NCI-H446 treated with DMSO at 0.1 percent for 48 hours (cell line): ENCODE measurements around the gene ZFYVE1.
A peak's percentile ranks its signal among the peaks of the same experiment; 100 is the strongest.
"Not testable (repeated sequence)": the region's sequence is repeated elsewhere in the genome, so short reads cannot be mapped to it uniquely, and the experiment has no call there.

Experiments used
- DNase-seq: peaks from one replicate; lab custom pipeline; 2025; lab: John Stamatoyannopoulos, UW

The ZFYVE1 gene

DNA sequence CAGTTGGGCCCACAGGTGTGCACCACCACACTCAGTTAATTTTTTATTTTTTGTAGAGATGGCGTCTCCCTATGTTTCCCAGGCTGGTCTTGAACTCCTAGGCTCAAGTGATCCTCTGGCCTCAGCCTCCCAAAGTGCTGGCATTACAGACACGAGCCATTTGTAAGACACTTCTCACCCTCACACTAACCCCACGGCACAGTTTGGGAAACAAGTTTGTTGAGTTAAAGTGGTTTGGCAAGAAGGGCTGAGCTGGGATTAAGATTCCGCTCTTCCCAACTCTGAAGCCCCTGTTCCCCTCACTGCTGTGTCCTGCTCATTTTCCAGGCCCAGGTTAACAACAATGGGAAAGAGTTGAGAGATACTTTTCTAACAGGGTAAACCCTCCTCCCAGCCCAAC is 65.9 kb downstream of the ZFYVE1 start:
- not testable (repeated sequence) for DNase-seq

DNA sequence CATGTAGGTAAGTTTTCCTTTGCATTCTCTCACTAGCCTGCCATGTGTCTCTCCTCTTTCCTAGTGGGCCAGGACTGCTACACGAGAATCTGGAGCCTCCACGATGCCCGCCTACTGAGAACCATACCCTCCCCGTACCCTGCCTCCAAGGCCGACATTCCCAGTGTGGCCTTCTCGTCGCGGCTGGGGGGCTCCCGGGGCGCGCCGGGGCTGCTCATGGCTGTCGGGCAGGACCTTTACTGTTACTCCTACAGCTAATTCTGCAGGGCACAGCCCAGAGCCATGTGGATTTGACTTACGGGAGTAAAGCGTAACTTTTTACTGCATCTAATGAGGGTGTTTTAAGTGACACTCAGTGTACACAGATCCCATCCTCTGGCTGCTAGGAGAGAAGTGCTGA is 68.4 kb downstream of the ZFYVE1 start:
- DNase-seq, result no peak

DNA sequence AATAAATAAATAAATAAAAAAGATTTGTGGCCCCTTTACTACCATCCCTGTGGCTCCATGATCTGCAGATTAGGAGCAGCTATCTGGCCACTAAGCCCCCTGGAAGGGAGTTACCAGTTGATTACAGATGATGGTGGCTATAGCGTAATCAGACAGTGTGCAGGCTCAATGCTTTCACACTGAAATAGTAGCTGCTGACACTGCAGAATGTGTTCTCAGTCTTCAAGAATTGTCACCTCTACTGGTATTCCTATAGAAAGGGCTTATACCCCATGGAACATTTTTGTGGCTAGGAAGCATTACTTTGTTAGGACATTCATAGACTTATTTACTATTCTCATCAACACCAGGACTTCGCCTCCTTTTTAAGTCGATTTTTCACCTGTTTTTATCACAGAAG is 69.7 kb downstream of the ZFYVE1 start:
- no peak for DNase-seq

DNA sequence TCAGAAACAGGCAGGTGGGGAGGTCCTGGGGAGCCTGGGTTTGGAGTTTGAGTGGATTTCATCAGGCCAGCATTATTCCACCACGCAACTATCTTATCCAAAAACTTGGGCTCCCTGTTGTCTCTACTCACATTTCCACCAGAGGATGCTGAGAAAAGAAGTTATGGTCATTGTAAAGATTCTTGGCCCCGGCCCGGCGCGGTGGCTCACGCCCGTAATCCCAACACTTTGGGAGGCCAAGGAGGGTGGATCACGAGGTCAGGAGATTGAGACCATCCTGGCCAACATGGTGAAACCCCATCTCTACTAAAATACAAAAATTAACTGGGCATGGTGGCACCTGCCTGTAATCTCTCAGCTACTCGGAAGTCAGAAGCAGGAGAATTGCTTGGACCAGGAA is 70.2 kb downstream of the ZFYVE1 start:
- DNase-seq, result not testable (repeated sequence)

DNA sequence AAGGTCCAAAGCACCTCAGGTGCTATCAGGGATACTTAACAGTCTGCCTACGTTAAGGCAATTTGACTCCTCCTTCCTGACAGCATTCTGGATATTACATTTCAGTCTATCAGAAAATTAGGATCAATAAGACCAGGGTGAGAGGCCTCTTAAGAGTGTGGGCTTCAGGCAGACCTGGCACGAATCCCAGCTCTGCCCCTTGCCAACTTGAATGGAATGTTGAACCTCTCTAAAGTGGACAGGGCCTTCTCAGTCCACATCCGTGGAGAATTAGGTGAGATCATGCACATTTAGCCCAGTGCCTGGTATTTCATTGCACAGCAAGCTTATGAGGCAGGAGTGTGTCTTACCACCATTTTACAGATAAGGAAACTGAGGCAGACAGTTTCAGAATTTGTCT is 74.7 kb downstream of the ZFYVE1 start:
- no peak for DNase-seq

DNA sequence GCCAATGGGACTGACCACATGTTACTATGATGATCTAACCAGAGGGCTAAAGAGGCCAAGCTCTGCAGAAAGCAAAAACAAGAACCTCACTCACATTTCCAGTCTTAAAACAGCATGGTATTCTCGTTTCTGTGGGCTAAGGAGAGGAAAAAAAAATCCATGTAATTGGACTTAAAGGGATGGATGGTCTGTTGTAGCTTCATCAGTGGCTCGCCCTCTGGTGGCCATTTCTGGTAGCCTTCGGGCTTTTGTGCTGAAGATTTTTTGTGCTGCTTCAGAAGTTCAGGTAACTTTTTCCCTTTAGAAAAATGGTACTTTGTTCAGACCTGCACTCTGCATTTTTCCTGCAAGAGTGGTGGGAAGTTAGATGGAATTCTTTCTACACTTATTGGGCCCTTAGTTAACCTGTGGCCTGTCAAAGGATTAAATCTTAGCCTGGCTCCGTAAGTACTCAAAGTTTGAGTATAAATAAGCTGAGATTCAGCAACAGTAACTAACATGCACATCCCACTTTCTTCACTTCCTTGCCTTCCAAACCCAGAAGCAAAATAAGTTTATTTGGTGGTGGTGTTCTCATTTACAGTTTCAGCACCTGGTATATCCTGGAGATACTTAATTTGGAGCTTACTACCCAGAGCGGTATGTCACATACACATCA is 78.3 kb downstream of the ZFYVE1 start:
- DNase-seq, result no peak

DNA sequence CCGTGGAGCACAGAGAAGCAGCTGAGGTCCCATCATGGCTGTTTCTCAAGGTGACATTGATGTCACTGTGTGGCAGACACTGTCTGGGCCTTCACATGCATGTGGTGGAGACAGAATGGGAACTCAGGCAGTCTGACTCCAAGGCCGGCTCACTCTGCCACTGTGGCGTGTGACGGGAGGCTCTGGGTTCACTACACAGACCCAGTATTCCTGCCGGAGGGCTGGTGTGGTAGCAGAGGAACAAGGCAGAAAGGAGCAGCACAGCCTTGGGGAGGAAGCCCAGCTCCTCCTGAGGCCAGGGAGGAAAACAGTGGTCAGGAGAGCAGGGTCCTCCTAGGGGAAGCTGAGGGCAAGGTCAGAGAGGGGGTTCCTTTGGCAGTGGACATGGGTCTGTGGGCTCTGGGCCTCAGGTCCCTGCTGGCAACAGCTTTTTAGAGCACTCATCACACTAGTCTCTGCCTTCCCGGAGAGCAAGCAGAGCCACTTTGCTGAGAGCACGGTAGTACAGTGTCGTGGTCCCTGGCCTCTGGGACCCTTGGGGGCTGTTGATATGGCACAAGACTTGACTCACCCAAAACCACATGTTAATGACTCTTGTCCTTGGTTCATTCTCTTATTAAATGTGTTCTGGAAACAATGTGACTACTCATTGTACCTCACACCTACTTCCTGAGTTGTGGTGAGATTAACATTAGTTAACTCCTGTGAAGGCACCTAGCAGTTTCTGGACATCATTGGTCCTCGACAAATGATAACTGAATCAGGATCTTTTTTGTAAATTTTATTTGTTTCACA is 79.3 kb downstream of the ZFYVE1 start:
- no peak for DNase-seq

DNA sequence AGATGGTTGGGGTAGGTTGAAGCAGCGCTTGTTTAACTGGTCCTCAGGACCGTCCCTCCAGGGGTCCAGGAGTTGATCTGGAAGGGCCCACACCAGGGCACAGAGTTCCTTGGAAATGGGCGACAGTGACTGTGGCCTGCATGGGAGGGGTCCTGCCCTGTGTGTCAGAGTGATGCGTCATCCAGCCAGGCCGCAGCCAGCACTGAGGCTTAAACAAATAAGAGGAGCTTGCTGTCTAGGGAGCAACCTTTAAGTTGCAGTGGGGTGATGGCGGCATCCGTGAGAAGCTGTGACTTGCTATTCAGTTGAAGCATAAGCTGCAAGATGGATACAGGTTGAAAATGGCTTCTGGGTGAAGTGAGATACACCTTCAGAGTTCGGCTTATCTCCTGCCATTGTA is 80.4 kb downstream of the ZFYVE1 start:
- DNase-seq, result no peak

DNA sequence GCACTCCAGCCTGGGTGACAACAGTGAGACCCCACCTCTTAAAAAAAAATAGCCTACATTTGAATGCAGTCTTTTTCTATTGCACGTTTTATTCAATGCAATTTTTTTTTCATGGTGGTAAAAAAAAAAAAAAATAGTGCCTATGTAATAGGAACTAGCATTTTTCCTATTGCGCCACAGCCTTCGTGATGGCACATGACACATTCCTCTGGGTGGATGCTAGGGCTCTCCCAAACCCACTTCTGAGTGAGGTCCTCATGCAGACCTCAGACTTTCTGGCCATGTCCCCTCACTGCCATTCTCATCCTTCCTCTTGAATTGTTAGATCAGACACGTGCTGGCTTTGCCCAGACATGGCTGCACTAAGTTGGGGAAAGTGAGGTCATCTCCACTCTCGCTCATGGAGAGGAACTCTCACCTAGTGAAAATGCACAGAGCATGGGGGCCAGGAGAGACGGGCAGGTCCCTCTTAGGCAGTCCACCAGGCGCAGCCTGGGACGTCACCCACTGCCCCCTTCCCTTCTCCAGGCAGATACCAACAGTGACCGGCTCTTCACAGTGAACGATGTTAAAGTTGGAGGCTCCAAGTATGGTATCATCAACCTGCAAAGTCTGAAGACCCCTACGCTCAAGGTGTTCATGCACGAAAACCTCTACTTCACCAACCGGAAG is 81.4 kb downstream of the ZFYVE1 start:
- no peak for DNase-seq

DNA sequence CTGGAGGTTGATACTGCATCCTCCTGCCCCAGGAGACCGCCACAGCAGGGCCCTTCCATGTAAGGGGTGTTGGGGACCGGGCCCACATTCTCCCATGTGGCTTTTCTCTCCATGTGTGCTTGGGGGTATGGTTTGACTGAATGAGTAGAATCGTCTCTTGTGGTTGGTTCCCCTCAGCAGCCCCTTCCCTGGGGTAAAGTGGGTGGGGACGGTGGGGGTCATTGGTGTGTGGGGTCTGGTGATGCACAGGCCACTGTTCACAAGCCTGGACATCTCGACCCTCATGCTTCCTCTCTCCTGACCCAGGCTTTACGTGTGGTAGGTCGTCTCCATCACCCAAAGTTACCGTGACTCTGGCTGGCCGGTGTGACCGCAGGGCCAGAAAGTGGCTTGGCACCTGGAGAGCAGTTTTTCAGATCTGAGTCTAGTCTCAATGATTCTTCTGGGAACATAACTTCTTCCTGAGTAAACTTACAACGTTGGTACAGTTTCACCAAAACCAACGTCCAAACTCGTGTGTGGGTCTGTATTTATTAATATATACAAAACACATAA is 83.0 kb downstream of the ZFYVE1 start:
- no peak for DNase-seq

DNA sequence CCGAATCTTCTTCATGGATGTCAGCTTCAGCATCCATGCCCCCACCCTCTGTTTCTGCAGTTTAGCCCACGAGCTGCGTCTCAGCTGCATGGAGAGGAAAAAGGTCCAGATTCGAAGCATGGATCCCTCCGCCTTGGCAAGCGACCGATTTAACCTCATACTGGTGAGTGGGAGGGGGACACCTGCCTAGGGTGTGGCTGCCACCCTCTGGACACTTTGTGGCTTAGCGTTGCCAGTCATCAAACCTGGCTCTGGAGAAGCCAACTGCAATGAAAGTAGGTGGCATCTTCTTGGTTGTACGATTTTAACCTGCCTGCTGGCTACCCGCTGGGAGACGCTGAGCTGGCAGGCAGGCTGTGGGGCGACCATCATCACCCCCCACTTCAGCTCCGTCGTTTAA is 84.0 kb downstream of the ZFYVE1 start:
- DNase-seq, result no peak

DNA sequence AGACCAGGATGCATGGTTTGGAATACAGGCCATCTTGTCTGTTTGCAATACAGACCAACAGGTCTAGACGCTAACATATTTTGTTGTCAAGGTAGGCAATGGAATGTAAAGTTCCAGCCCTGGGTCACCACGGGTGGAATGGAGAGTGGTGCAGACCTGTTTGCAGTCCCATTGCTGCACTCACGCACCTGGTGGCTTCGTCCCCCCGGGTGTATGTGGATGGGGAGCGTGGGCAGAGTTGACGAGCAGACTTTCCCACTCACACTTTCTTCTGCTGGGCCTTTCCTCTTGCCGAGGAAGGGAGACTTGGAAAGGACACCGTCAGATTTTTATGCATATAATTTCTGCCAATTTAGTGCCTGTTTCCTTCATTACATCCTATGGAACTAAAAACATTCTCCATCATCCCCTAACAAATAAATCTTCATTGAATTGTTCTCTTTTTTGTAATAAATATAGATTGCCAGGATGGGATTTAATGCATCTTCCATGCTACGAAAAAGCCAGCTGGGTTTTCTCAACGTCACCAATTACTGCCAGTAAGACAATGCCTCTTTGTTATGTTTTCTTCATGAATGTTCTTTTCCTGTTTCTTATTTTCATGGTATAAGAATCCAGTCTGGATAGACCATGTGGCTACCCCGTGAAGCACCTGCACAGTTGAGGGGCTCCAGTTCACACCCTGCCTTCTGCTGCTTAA is 85.5 kb downstream of the ZFYVE1 start:
- no peak for DNase-seq

DNA sequence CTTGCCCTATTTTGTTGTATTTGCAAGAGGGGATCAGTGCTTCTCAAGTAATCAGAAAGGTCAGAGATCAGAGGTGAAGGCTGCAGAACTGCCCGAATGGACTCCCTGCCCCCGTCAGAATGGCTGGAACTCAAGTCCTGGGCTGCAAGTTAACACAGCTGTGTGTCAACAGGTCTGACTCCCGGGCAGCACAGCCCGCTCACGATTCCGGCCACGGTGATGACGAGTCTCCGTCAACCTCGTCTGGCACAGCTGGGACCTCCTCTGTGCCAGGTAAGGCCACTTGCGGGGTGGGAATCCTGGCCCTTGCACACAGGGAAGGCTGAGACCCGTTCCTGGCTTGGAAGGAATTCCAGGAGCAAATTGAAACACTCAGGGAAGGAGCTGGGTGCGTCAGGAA is 87.3 kb downstream of the ZFYVE1 start:
- no peak for DNase-seq

DNA sequence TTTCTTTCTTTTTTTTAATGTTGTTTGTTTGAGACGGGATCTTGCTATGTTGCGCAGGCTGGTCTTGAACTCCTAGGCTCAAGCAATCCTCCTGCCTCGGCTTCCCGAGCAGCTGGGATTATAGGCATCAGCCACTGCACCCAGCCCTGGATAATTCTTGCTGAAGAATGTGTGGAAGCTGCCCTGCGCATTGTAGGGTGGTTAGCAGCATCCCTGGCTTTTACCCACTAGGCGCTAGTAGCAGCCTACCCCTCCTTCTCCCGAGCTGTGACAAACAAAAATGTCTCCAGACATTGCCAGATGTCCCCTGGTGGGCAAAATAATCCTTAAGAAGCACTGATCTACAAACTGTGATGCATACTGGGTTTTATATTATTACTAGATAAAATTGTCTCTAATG is 94.0 kb downstream of the ZFYVE1 start:
- no peak for DNase-seq

DNA sequence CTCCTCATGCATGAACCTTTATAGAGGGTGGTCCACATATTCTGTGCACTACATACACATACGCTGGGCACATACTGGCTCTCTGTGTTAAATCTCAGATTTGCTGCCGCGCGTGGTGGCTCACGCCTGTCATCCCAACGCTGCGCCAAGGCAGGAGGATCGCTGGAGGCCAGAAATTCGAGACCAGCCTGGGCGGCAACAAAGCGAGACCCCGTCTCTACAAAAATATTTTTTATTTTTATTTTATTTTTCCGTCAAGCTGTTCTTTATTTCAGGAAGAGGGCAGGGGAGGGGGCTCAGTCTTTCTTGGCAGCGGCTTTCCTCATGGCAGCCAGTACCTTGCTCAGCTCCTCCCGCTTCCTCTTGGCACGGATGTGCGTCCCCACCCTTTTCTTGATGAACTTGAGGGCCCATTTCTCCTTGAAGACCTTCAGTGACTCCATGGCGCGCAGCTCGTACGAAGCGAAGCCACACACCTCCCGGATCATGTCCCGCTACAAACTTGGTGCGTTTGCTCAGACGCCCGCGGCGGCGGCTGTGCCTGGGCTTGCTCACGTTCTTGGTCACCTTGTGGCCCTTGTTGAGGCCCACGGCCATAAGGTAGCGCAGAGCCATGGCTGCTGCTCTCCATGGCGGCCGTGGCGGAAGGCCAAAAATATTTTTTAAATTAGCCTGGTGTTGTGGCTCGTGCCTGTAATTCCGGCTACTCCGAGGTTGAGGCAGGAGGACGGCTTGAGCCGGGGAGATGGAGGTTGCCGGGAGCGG is 97.4 kb downstream of the ZFYVE1 start:
- no peak for DNase-seq

DNA sequence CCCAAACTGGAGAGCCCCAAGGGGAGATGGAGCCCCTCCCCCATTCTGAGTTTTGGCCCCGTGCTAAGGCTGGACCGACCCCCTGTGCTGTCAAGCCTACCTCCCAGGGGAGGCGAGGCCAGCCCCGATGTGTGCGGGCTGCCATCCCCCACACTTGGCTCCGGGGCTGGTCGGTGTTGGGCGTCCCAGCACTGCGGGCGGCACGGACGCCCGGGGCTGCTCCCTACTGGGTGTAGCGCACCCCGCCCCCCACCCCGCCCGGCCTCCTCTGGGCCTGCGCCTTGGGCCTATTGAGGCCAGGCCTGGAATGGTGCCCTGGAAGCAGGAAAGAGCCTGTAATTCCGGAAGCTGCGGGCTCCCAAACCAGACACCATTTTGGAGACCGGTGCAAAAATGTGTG is 98.0 kb downstream of the ZFYVE1 start:
- no peak for DNase-seq

DNA sequence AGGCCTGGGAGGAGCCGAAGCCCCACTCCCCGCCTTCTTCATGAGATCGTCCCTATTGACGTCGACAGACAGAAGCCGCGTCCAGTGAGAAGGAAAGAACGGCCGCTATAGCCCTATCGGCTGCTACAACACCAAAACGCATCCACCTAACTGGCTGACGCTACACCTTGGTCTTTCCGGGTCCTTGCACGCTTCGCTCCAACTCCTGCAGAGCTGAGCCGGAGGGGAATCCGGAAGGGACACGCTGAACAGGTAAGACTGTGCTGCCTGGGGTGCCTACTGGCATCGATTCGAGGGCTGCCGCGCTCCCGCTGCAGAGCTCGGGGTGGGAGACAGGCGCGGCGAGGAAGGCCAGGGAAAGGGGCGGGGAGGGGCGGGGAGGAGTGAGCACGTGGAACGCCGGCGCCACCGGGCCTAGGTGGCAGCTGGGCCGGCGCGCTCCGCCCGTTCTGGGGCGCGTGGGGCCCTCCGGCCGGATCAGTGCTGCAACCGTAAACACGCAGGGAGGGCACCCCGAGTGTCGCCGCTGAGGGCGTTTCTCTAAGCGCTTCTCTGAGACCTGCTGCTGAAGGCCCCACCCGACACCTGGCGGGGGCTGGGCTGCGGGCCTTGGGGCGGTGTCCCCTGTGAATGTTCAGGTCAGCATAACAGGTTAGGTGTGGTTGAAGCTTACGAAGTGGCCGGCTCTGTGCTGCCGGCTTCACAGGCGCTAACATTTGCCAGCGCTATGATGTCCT is 100.4 kb downstream of the ZFYVE1 start, which contains the start of gene DCAF4:
TSS of gene DCAF4 (plus strand) at position 173 of the 737 bp plus-strand sequence. CDS start 11,515 bp downstream, outside the sequence.
- DNase-seq, result peak; percentile 97

DNA sequence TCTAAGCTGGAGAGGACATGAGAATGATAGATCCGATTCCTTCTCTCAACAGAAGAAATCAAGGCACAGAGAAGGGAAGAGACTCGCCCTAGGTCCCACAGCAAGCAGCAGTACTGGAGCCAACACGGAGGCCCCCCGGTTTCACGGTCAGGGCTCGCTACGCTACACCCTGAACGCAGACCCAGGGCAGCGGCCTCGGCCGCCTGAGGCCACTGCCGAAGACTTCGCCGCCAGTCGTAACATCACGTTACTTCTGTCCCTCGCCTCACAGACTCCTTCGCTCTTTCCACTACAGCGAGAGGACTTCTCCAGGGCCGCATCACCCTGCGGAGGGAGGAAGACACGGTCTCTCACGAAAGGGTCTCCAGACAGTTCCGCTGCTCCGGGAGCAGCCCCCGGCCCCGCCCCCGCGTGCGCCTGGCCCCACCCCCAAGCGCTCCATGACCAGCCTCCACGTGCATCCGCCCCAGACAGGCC is 101.1 kb downstream of the ZFYVE1 start:
- no peak for DNase-seq

DNA sequence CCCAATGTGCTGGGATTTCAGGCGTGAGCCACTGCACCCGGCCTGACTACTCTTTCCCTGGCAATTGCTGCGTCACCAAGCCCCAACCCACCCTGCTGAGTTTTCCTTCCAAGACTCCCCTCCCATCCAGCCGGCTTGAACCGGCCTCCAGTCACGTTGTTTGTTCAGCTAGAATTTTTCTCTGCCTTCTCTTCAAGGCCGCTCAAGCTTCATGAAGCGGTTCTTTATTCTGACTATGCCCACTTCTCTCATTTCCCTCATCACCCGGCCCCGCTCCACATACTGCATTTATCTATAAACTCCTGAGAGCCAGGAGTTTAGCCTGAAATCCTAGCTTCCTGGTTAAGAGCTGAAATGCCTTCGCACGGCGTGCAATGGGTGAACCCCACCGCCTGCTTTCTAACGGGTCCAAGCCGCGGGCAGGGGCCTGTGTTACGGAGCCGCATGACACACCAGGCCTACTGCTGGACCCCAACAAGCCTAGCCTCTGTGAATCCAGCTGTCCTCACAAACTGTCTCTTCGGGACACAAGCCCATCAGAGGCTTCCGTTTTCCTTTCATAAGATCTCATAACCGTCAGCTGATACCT is 101.6 kb downstream of the ZFYVE1 start:
- no peak for DNase-seq

DNA sequence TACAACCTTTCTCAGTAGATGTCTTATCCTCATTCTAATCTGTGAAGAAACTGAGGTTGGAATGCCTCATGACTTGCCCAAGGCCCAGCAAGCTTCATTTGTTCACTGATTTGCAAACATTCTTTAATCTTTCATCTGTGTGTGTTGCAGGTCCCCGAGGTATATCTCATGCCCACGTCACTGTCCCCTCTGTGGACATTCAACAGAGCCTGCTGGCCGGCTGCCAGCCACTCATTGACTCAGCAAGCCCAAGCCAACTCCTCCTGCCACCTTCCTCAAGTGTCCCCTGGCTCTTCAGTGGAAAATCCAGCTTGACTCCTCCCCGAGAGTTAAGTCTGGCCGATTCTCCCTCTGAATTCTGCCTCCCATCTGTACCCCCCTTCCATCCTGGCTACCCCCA is 102.6 kb downstream of the ZFYVE1 start:
- no peak for DNase-seq
